Esophagus muscularis mucosa (tissue), 4 donors: ENCODE results near the gene SLTM. TPM values are rescaled to one million over a fixed set of nuclear protein-coding genes. Genes with fewer than 3 reads are reported as not detected.
"Not testable (repeated sequence)": the region's sequence is repeated elsewhere in the genome, so short reads cannot be mapped to it uniquely, and the experiment has no call there.

Experiments used
- DNase-seq: peaks from one replicate; pipeline ENCODE4 v3.0.0-alpha.2; 2017; ENCODE audit errors: extremely low spot score
- H3K27ac ChIP-seq, 4 donors: fragments of 200-600 bp; sonication (generic); replicated peaks in 1 of 4; 1 replicate in 3 of 4; 2 replicates in 1 of 4; pipeline ENCODE4 v1.5.1; 2016 to 2019; ENCODE audit warnings: mild to moderate bottlenecking in 1 of 4
- H3K27me3 ChIP-seq, 4 donors: fragments of 200-600 bp; sonication (generic); one replicate each; pipeline versions ENCODE4 v1.5.1 to v1.6.0; 2016 to 2019
- H3K36me3 ChIP-seq, 4 donors: fragments of 200-600 bp; sonication (generic); one replicate each; pipeline ENCODE4 v1.5.1; 2016 to 2019
- H3K4me1 ChIP-seq, 4 donors: fragments of 200-600 bp; sonication (generic); one replicate each; pipeline ENCODE4 v1.5.1; 2016 to 2019
- H3K4me3 ChIP-seq, 4 donors: fragments of 200-600 bp; sonication (generic); 1 replicate in 2 of 4; 2 replicates in 2 of 4; pipeline ENCODE4 v1.5.1; 2016 to 2019; ENCODE audit warnings: mild to moderate bottlenecking in 4 of 4, moderate library complexity in 1 of 4
- H3K9me3 ChIP-seq, 4 donors: fragments of 200-600 bp; sonication (generic); 1 replicate in 3 of 4; 2 replicates in 1 of 4; pipeline ENCODE4 v1.5.1; 2016 to 2019
- EP300 ChIP-seq: sonication (generic); formaldehyde crosslinking; IDR thresholded peaks from one replicate; pipeline ENCODE4 v1.6.1; 2017; ENCODE audit warnings: antibody characterized with exemption
- POLR2A ChIP-seq: fragments of 450-650 bp; IDR thresholded peaks from one replicate; pipeline ENCODE4 v1.6.1; 2017; ENCODE audit warnings: antibody characterized with exemption, moderate library complexity, mild to moderate bottlenecking, low read depth
- POLR2AphosphoS5 ChIP-seq, 2 donors: sonication (generic); formaldehyde crosslinking; IDR thresholded peaks; one replicate each; pipeline ENCODE4 v1.6.1; 2017; ENCODE audit warnings: antibody characterized with exemption in 2 of 2
- WGBS: methylation state at CpG from one replicate; pipeline ENCODE4 v1.1.5; 2018; 5-methylcytosine and 5-hydroxymethylcytosine counted together
- intact Hi-C: fragments of 100-400 bp; cut with DNase I; formaldehyde crosslinking; loops from one replicate; pipeline ENCODE4 v1.15.1; 2023
- total RNA-seq, 4 donors: library from RNA; depleted of rRNA; stranded (reverse); fragments of >200 nt; gene quantifications; one replicate each; pipeline versions ENCODE4 v1.1.0 to v1.2.1, GENCODE V29; 2016
- TF ChIP-seq, protein P1 (sequence below), 3 experiments: fragments of 200-600 bp in 2 of 3; fragments of 450-650 bp in 1 of 3; sonication (generic) in 2 of 3; IDR thresholded peaks; one replicate each; pipeline ENCODE4 v1.5.1; 2017 to 2019; ENCODE audit warnings: antibody characterized with exemption in 3 of 3, mild to moderate bottlenecking in 2 of 3, moderate library complexity in 1 of 3

The SLTM gene
- total RNA-seq, 4 donors from 2014 or later = 69.1 to 88.5 (median 76.3) TPM

DNA sequence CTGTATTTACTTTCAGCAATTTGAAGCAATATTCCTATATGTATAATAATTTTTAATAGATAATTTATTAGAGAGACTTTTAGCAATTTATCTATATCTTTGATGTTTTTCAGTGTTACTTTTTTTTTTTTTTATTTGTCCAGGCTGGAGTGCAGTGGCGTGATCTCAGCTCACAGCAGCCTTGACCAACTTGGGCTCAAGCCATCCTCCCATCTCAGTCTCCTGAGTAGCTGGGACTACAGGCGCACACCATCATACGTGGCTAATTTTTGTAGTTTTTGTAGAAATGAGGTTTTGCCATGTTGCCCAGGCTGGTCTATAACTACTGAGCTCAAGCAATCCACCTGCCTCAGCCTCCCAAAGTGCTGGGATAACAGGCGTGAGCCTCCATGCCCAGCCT lies 25.3 kb upstream of the SLTM start:
- DNase-seq = no peak
- Histone ChIP-seq H3K4me1 (no peaks in the 10 kb centered on the region), H3K36me3 (no peaks in the 10 kb centered on the region), H3K27me3 (no peaks in the 10 kb centered on the region), H3K4me3 (no peak overlapping the region), H3K27ac (no peak overlapping the region), H3K9me3 (no peaks in the 10 kb centered on the region)
- TF ChIP-seq POLR2A = no peak
- intact Hi-C loops = loop anchor here (5.0 kb wide), 1 partner anchor 533 kb away; no protein-coding TSS in a partner anchor
- 92% methylated on average over 4 of the region's 4 CpGs for WGBS

DNA sequence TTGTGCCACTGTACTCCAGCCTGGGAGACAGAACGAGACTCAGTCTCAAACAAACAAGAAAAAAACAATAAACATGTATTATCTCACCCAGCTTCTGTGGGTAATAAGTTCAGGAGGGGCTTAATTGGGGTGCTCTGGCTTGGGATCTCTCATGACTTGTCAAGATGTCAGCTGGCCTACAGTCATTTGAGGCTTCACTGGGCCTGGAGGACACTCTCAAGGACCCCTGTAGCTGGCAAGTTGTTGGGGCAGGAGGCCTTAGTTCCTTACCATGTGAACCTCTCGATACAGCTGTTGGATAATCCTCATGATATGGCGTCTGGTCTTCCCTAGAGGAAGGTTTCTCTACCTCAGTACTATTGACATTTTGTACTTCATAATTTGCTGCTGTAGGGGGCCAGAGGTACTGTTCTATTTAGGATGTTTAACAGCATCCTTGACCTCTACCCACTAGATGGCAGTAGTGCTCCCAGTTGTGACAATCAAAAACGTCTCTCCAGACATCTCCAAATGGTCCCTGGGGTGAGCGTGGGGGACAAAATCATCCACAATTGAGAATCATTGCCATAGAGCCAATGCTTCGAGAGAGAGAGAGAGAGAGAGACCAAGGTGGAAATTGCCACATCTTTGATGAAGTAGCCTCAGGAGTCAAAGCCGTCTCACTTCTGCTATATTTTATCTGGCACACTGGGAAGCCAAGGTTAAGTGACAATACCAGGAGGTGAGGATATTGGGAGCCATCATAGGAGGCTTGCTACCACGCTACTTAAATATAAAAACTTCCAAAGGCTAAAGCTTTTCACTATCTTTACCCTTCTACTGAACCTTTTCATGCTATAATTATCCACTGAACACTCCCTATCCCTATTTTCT lies 23.9 kb upstream of the SLTM start:
- no peak overlapping the region for H3K27ac ChIP-seq
- 42% methylated on average over 6 of the region's 8 CpGs for WGBS
- no peaks in the 10 kb centered on the region for H3K27me3 ChIP-seq
- TF ChIP-seq, protein P1, sequence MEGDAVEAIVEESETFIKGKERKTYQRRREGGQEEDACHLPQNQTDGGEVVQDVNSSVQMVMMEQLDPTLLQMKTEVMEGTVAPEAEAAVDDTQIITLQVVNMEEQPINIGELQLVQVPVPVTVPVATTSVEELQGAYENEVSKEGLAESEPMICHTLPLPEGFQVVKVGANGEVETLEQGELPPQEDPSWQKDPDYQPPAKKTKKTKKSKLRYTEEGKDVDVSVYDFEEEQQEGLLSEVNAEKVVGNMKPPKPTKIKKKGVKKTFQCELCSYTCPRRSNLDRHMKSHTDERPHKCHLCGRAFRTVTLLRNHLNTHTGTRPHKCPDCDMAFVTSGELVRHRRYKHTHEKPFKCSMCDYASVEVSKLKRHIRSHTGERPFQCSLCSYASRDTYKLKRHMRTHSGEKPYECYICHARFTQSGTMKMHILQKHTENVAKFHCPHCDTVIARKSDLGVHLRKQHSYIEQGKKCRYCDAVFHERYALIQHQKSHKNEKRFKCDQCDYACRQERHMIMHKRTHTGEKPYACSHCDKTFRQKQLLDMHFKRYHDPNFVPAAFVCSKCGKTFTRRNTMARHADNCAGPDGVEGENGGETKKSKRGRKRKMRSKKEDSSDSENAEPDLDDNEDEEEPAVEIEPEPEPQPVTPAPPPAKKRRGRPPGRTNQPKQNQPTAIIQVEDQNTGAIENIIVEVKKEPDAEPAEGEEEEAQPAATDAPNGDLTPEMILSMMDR (IDR thresholded peaks at IDR 0.05) = peak; percentile 53 to 74 (median 55)
- TF ChIP-seq EP300 = no peak
- intact Hi-C loops = loop anchor here (5.0 kb wide), 1 partner anchor 535 kb away; no protein-coding TSS in a partner anchor
- H3K36me3 ChIP-seq = no peaks in the 10 kb centered on the region
- DNase-seq = no peak
- no peaks in the 10 kb centered on the region for H3K4me1 ChIP-seq
- no peaks in the 10 kb centered on the region for H3K9me3 ChIP-seq
- no peak overlapping the region for H3K4me3 ChIP-seq

DNA sequence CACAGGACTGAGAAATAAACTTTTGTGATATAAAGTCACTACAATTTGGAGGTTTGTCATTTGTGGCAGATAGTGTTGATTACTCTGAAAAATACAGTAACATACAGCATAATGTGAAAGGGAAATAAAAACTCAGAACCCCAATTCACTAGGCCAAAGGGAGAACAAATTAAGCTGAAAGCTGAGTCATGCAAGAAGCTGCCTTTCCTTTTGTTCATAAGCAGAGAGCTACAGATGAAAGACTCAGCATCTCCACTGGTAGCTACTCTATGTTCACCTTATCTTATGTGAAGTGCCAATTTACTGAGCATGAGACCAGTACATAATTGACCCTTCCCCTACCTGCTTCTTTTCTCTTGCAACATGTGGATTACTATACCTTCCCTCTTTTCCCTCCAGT lies 19.3 kb upstream of the SLTM start:
- Histone ChIP-seq H3K27me3 (no peaks in the 10 kb centered on the region), H3K36me3 (no peaks in the 10 kb centered on the region), H3K9me3 (no peaks in the 10 kb centered on the region), H3K4me1 (peaks cover 0 to 3% (median 0%) of the 10 kb centered on the region in 4 donors), H3K27ac (no peak overlapping the region), H3K4me3 (no peak overlapping the region)
- TF ChIP-seq EP300 (no peak), POLR2AphosphoS5 (IDR thresholded peaks at IDR 0.05) (no peak), POLR2A (no peak)
- TF ChIP-seq, protein P1 (IDR thresholded peaks at IDR 0.05) = no peak
- intact Hi-C loops = no loop called here
- no peak for DNase-seq

DNA sequence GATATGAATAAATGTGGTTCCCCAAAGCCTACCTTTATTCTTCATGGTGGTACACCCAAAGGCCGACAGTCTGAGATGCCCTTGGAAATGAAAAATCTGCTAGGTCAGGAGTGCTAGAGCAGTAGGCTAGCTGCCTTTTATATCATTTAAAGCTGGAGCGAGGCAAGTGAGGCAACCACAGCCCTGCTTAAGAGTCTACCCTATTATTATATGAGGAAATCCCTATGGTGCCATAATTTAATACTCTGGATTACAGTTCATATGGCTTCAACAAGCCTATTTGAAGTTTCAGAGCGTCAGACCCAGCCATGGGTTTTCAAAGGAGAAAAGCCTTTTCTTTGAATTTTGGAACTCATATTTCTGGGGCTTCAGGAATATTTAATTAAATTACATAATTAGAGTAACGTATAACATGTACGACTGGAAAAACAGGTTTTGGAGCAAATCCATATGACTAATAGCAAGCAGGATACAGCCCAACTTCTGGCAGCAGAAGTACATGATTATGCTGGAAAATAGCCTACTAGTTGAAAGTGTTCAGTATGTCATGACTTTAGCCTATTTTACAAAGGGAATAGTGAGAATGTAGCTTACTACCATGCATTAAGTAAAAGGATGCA lies 18.0 kb upstream of the SLTM start:
- H3K4me3 ChIP-seq = no peak overlapping the region
- no peaks in the 10 kb centered on the region for H3K27me3 ChIP-seq
- TF ChIP-seq, protein P1 (IDR thresholded peaks at IDR 0.05) = no peak
- TF ChIP-seq EP300 = no peak
- TF ChIP-seq POLR2AphosphoS5 (IDR thresholded peaks at IDR 0.05) = no peak
- no peak for TF ChIP-seq POLR2A
- H3K27ac ChIP-seq = no peak overlapping the region
- 59% methylated on average over 5 of the region's 5 CpGs for WGBS
- H3K36me3 ChIP-seq = no peaks in the 10 kb centered on the region
- intact Hi-C loops = no loop called here
- peaks cover 0 to 3% (median 0%) of the 10 kb centered on the region in 4 donors for H3K4me1 ChIP-seq
- H3K9me3 ChIP-seq = no peaks in the 10 kb centered on the region
- DNase-seq = no peak

DNA sequence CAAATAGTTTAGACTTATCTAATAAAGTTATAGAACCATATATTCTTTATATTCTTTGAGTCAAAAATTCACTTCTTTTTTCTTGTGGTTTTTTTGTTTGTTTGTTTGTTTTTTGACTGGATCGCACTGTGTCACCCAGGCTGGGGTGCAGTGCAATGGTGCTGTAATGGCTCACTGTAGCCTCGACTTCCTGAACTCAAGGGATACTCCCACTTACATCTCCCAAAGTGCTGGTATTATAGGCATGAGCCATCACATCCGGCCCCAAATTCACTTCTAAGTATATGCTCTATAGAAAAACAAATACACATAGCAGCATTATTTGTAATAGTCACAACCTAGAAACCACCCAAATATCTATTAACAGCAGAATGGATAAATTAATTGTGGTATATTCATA lies 13.7 kb upstream of the SLTM start:
- Histone ChIP-seq H3K4me1 (peaks cover 0 to 3% (median 0%) of the 10 kb centered on the region in 4 donors), H3K27me3 (no peaks in the 10 kb centered on the region), H3K9me3 (no peaks in the 10 kb centered on the region), H3K27ac (no peak overlapping the region), H3K36me3 (no peaks in the 10 kb centered on the region), H3K4me3 (no peak overlapping the region)
- intact Hi-C loops = no loop called here
- no peak for DNase-seq
- TF ChIP-seq EP300 (no peak), POLR2AphosphoS5 (IDR thresholded peaks at IDR 0.05) (no peak), POLR2A (no peak)
- TF ChIP-seq, protein P1 (IDR thresholded peaks at IDR 0.05) = no peak
- 80% methylated on average over 3 of the region's 3 CpGs for WGBS

DNA sequence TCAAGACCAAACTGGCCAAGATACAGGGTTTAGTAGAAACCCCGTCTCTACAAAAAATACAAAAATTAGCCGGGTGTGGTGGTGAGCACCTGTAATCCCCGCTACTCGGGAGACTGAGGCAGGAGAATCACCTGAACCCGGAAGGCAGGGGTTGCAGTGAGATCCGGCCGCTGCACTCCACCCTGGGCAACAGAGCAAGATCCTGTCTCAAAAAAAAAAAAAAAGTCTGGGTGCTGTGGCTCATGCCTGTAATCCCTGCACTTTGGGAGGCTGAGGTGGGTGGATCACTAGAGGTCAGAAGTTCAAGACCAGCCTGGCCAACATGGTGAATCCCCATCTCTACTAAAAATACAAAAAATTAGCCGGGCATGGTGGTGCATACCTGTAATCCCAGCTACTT lies 1.5 kb upstream of the SLTM start:
- WGBS = 97% methylated on average over 8 of the region's 8 CpGs
- DNase-seq = not testable (repeated sequence)
- peaks cover 20 to 31% (median 29%) of the 10 kb centered on the region in 4 donors for H3K4me1 ChIP-seq

More for the DNA sequence above, 1.5 kb upstream of the SLTM start:
- H3K4me3 ChIP-seq, H3K27me3 ChIP-seq, H3K36me3 ChIP-seq, H3K9me3 ChIP-seq: not testable (repeated sequence)
- H3K27ac ChIP-seq = peak overlapping the region; percentile 93 to 100 (median 98)
- intact Hi-C loops = loop anchor here (10.0 kb wide), 1 partner anchor 50 kb away; the partner anchor contains the start of gene RNF111
